PC-3 (cell line): ENCODE measurements around the gene ICAM4.

Experiments used
- CTCF ChIP-seq: fragments of 300-600 bp; sonication (generic); conservative IDR thresholded peaks from 2 replicates; pipeline ENCODE4 v1.5.1; 2017; ENCODE audit warnings: antibody characterized with exemption, low read depth, mild to moderate bottlenecking, low read length
- EZH2 ChIP-seq: fragments of 300-600 bp; sonication (generic); IDR thresholded peaks from one replicate; pipeline ENCODE4 v1.6.1; 2017; ENCODE audit warnings: antibody characterized with exemption, mild to moderate bottlenecking, low read length; ENCODE audit not compliant: unreplicated experiment

GRCh38 chr19:10278935-10279334 lies 7.8 kb upstream of the ICAM4 start:
- TF ChIP-seq CTCF (no peak), EZH2 (no peak)
